ENCODE data around the gene PCARE. TPM values are rescaled to one million over a fixed set of nuclear protein-coding genes. Genes with fewer than 3 reads are reported as not detected.
"Not testable (repeated sequence)": the region's sequence is repeated elsewhere in the genome, so short reads cannot be mapped to it uniquely, and the experiment has no call there.

Gene PCARE
- total and polyA plus RNA-seq, 7 donors: 0.02 to 1.0 (median 0.39) TPM

DNA sequence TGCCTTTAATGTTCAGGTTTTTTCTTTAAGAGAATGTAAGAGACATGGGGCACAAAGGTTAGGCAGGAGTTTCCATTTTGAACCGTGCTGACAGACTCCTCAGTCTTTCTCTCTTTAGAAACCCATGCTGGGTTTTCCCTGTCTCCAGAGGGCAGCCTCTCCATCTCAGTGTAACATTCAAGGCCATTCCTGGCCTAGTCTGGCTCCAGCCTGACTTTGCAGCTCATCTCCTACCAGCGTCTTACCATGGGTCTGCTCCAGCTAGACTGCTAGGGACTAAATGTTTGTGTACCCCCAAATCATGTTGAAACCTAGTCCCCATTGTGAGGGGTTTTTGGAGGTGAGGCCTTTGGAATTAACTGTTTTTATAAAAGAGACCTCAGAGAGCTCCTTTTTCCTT lies 31.1 kb upstream of the PCARE start:
- no peak for TF ChIP-seq CTCF (IDR thresholded peaks at IDR 0.05)
- WGBS, 3 donors: 53 to 62% (median 61%) methylated on average over 2 of the region's 2 CpGs

DNA sequence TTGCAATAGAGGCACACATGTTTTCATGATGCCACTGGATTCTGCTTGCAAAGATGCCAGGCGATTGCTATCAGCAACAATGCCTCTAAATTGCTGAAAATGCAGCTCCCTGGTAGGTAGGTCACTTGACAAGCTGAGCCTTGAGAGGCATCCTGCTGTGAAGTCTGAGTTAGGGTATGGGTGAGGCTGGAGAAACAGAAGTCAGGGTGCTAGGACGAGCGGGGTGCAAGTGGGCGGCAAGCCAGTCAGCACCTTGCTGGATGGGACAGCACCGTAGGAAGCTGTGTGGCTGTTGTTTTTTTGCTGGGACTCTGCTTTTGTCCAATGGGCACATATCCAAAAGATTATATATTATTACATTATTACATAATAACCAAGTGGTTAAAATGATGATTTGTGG lies 30.4 kb upstream of the PCARE start:
- no peak for ATAC-seq
- no peak for TF ChIP-seq CTCF (IDR thresholded peaks at IDR 0.05)

More for the DNA sequence above, 31.1 kb upstream of the PCARE start:
- H3K4me3 ChIP-seq: no peak overlapping the region
- no peaks in the 10 kb centered on the region for H3K4me1 ChIP-seq
- ATAC-seq (peak in 3 of 4 donors; percentile 28 to 43 (median 30)), DNase-seq (no peak)
- intact Hi-C loops (cut with DNase I): no loop called here
- no peaks in the 10 kb centered on the region for H3K27me3 ChIP-seq (ENCODE audit: insufficient read depth in 3 of 3, low read length in 2 of 3)
- H3K27ac ChIP-seq: no peak overlapping the region
- H3K9me3 ChIP-seq: no peaks in the 10 kb centered on the region
- no peaks in the 10 kb centered on the region for H3K36me3 ChIP-seq (ENCODE audit: insufficient read depth in 1 of 2, low read depth in 1 of 2)

DNA sequence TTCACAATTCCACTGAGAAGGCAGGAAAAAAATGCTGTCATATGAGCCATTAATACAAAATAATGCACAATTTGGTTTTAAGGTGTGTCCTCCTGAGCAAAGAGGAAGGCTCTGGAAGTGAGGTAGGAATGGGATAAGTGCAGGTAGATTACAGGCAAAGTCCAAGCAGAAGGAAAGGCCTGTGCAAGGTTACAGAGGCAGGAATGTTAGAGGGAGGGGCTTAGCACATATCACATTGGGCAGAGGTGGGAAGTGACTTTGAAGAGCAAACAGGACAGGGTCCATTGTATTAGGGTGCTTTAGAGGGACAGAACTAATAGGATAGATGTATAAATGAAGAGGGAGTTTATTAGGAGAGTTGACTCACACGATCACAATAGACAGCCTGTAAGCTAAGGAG lies 26.2 kb upstream of the PCARE start:
- Histone ChIP-seq H3K27ac (no peak overlapping the region), H3K9me3 (no peaks in the 10 kb centered on the region), H3K36me3 (ENCODE audit: insufficient read depth in 1 of 2, low read depth in 1 of 2) (no peaks in the 10 kb centered on the region), H3K4me3 (no peak overlapping the region), H3K27me3 (ENCODE audit: insufficient read depth in 3 of 3, low read length in 2 of 3) (no peaks in the 10 kb centered on the region), H3K4me1 (no peaks in the 10 kb centered on the region)
- intact Hi-C loops (cut with DNase I): no loop called here
- no peak for TF ChIP-seq CTCF (IDR thresholded peaks at IDR 0.05)
- 83 to 96% (median 95%) methylated on average over 1 of the region's 1 CpG for WGBS, 3 donors
- ATAC-seq: no peak
- DNase-seq: no peak

More for the DNA sequence above, 30.4 kb upstream of the PCARE start:
- intact Hi-C loops (cut with DNase I): no loop called here
- 79 to 89% (median 86%) methylated on average over 5 of the region's 5 CpGs for whole genome bisulfite sequencing, 3 donors
- DNase-seq: no peak
- Histone ChIP-seq H3K4me1 (no peaks in the 10 kb centered on the region), H3K4me3 (no peak overlapping the region), H3K27me3 (ENCODE audit: insufficient read depth in 3 of 3, low read length in 2 of 3) (no peaks in the 10 kb centered on the region), H3K36me3 (ENCODE audit: insufficient read depth in 1 of 2, low read depth in 1 of 2) (no peaks in the 10 kb centered on the region), H3K9me3 (no peaks in the 10 kb centered on the region), H3K27ac (no peak overlapping the region)

DNA sequence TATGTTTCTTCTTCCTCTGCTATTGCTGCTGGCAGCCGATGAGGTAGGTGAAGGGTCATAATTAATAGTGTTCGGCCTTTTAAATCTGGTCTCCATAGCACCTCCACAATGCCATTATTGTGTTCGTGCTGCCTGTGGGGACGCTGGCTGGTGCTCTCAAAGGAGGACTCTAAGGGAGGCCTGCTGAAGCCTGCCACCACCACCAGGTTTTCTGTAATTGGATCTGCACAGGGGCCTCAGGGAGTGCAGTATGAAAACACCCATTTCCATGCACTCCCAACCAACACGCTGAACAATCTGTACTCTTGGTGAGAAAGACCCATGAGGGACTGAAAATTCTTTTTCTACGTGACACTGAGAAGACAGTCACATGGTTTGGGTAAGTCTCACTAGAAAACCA lies 23.2 kb upstream of the PCARE start:
- DNase-seq: no peak
- H3K4me1 ChIP-seq: no peaks in the 10 kb centered on the region
- no peak overlapping the region for H3K4me3 ChIP-seq
- intact Hi-C loops (cut with DNase I): no loop called here
- H3K9me3 ChIP-seq: no peaks in the 10 kb centered on the region
- WGBS, 3 donors: 57 to 65% (median 60%) methylated on average over 6 of the region's 6 CpGs
- no peaks in the 10 kb centered on the region for H3K27me3 ChIP-seq (ENCODE audit: insufficient read depth in 3 of 3, low read length in 2 of 3)
- no peak for ATAC-seq
- no peak for TF ChIP-seq CTCF (IDR thresholded peaks at IDR 0.05)
- no peaks in the 10 kb centered on the region for H3K36me3 ChIP-seq (ENCODE audit: insufficient read depth in 1 of 2, low read depth in 1 of 2)
- no peak overlapping the region for H3K27ac ChIP-seq

GRCh38 chr2:29096969-29097368 lies 22.6 kb upstream of the PCARE start:
- Histone ChIP-seq H3K27me3 (ENCODE audit: insufficient read depth in 3 of 3, low read length in 2 of 3) (no peaks in the 10 kb centered on the region), H3K36me3 (ENCODE audit: insufficient read depth in 1 of 2, low read depth in 1 of 2) (no peaks in the 10 kb centered on the region), H3K9me3 (no peaks in the 10 kb centered on the region), H3K27ac (no peak overlapping the region), H3K4me1 (no peaks in the 10 kb centered on the region), H3K4me3 (no peak overlapping the region)
- 89 to 94% (median 89%) methylated on average over 8 of the region's 8 CpGs for WGBS, 3 donors
- intact Hi-C loops (cut with DNase I): no loop called here
- ATAC-seq: no peak
- DNase-seq: no peak
- TF ChIP-seq CTCF (IDR thresholded peaks at IDR 0.05): no peak

- 74 to 80% (median 79%) methylated on average over 7 of the region's 7 CpGs for WGBS, 3 donors
- intact Hi-C loops (cut with DNase I); H3K27me3 ChIP-seq (ENCODE audit: insufficient read depth in 3 of 3, low read length in 2 of 3); H3K9me3 ChIP-seq; H3K36me3 ChIP-seq (ENCODE audit: insufficient read depth in 1 of 2, low read depth in 1 of 2); H3K4me1 ChIP-seq; ATAC-seq; DNase-seq; H3K27ac ChIP-seq; H3K4me3 ChIP-seq: not testable (repeated sequence)
These were observed 16.0 kb upstream of the PCARE start for GRCh38 chr2:29090311-29090710.
